Prostate gland (tissue), 2 donors: ENCODE results near the gene POMC.

ENCODE experiments used
- POLR2A ChIP-seq: fragments of 450-650 bp; IDR thresholded peaks from one replicate; pipeline ENCODE4 v1.6.1; 2016; ENCODE audit warnings: antibody characterized with exemption, mild to moderate bottlenecking
- TF ChIP-seq, protein P1 (sequence below), 4 experiments: fragments of 200-600 bp in 2 of 4; fragments of 450-650 bp in 2 of 4; sonication (generic) in 2 of 4; IDR thresholded peaks; 1 replicate in 3 of 4; 2 replicates in 1 of 4; pipeline ENCODE4 v1.5.1; 2016 to 2019; ENCODE audit warnings: antibody characterized with exemption in 4 of 4, mild to moderate bottlenecking in 2 of 4, moderate library complexity in 2 of 4

DNA sequence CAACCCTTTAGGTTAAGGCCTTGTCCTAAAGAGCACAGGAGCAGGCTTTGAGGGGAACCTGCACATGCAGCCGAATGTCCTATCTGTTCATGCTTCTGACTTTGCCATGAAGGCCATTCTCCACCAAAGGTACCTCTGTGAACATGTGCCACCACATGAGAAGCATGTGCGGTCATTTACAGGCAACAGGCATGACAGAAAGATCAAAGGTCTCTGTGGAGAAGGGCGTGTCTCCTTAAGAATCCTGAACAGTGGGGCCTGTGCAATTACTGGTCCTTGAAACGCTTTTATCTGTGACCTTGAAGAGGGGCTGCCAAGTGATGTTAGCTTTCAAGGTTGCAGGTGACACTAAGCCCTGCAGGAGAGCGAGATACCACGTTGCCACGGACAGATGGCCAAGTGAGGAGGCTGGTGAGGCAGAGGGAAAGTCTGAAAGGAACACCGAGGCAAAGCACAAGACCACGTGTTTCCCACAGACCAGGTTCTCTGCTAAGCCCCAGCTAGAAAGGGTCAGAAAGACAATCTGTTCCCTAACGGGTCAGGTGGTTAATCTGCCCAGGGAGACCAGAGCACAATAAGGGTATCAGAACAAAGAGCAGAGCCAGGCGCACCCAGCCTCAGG, 19.5 kb upstream of the POMC start:
- TF ChIP-seq POLR2A, result no peak
- TF ChIP-seq, protein P1, sequence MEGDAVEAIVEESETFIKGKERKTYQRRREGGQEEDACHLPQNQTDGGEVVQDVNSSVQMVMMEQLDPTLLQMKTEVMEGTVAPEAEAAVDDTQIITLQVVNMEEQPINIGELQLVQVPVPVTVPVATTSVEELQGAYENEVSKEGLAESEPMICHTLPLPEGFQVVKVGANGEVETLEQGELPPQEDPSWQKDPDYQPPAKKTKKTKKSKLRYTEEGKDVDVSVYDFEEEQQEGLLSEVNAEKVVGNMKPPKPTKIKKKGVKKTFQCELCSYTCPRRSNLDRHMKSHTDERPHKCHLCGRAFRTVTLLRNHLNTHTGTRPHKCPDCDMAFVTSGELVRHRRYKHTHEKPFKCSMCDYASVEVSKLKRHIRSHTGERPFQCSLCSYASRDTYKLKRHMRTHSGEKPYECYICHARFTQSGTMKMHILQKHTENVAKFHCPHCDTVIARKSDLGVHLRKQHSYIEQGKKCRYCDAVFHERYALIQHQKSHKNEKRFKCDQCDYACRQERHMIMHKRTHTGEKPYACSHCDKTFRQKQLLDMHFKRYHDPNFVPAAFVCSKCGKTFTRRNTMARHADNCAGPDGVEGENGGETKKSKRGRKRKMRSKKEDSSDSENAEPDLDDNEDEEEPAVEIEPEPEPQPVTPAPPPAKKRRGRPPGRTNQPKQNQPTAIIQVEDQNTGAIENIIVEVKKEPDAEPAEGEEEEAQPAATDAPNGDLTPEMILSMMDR (IDR thresholded peaks at IDR 0.05), result no peak
